Measurements from ENCODE around the gene TIAM1. TPM values are rescaled to one million over a fixed set of nuclear protein-coding genes. Genes with fewer than 3 reads are reported as not detected.

TIAM1 gene
- total RNA-seq, 1 donor from 2014 or later = 41.3 TPM

- no peaks in the 10 kb centered on the region for H3K36me3 ChIP-seq
- no peak for TF ChIP-seq POLR2AphosphoS5 (IDR thresholded peaks at IDR 0.05; ENCODE audit: insufficient read depth in 1 of 2, low read depth in 1 of 2)
- TF ChIP-seq POLR2A (IDR thresholded peaks at IDR 0.05) = no peak
- no peak for TF ChIP-seq CTCF (IDR thresholded peaks at IDR 0.05)
Observed at GRCh38 chr21:31257265-31257664, 86.8 kb downstream of the TIAM1 start.

GRCh38 chr21:31255896-31256295 is 88.2 kb downstream of the TIAM1 start:
- Histone ChIP-seq H3K27me3 (no peaks in the 10 kb centered on the region), H3K4me1 (no peaks in the 10 kb centered on the region), H3K27ac (no peak overlapping the region), H3K36me3 (no peaks in the 10 kb centered on the region), H3K4me3 (no peak overlapping the region), H3K9me3 (no peaks in the 10 kb centered on the region)
- DNase-seq (ENCODE audit: extremely low spot score in 2 of 2) = no peak
- TF ChIP-seq POLR2A (IDR thresholded peaks at IDR 0.05) (no peak), POLR2AphosphoS5 (IDR thresholded peaks at IDR 0.05; ENCODE audit: insufficient read depth in 1 of 2, low read depth in 1 of 2) (no peak), CTCF (IDR thresholded peaks at IDR 0.05) (no peak)
- intact Hi-C loops (cut with DNase I) = no loop called here

More at GRCh38 chr21:31257265-31257664, 86.8 kb downstream of the TIAM1 start:
- DNase-seq (ENCODE audit: extremely low spot score in 2 of 2) = no peak
- intact Hi-C loops (cut with DNase I) = no loop called here
- H3K27ac ChIP-seq = no peak overlapping the region
- H3K4me3 ChIP-seq = no peak overlapping the region
- no peaks in the 10 kb centered on the region for H3K4me1 ChIP-seq
- H3K27me3 ChIP-seq = no peaks in the 10 kb centered on the region
- no peaks in the 10 kb centered on the region for H3K9me3 ChIP-seq

- H3K27me3 ChIP-seq = no peaks in the 10 kb centered on the region
- TF ChIP-seq POLR2A (IDR thresholded peaks at IDR 0.05) (no peak), CTCF (IDR thresholded peaks at IDR 0.05) (no peak), POLR2AphosphoS5 (IDR thresholded peaks at IDR 0.05; ENCODE audit: insufficient read depth in 1 of 2, low read depth in 1 of 2) (no peak)
- no peaks in the 10 kb centered on the region for H3K36me3 ChIP-seq
- H3K9me3 ChIP-seq = no peaks in the 10 kb centered on the region
- no peak for DNase-seq (ENCODE audit: extremely low spot score in 2 of 2)
- H3K4me3 ChIP-seq = no peak overlapping the region
- H3K27ac ChIP-seq = no peak overlapping the region
- no peaks in the 10 kb centered on the region for H3K4me1 ChIP-seq
- intact Hi-C loops (cut with DNase I) = no loop called here
Observed at GRCh38 chr21:31255036-31255435, 89.0 kb downstream of the TIAM1 start.

- Histone ChIP-seq H3K4me3 (no peak overlapping the region), H3K27me3 (no peaks in the 10 kb centered on the region), H3K27ac (no peak overlapping the region), H3K4me1 (no peaks in the 10 kb centered on the region), H3K9me3 (no peaks in the 10 kb centered on the region), H3K36me3 (no peaks in the 10 kb centered on the region)
- intact Hi-C loops (cut with DNase I) = no loop called here
- DNase-seq (ENCODE audit: extremely low spot score in 2 of 2) = no peak
- TF ChIP-seq POLR2AphosphoS5 (IDR thresholded peaks at IDR 0.05; ENCODE audit: insufficient read depth in 1 of 2, low read depth in 1 of 2) (no peak), CTCF (IDR thresholded peaks at IDR 0.05) (no peak), POLR2A (IDR thresholded peaks at IDR 0.05) (no peak)
Observed at GRCh38 chr21:31254131-31254530, 89.9 kb downstream of the TIAM1 start.

- DNase-seq (ENCODE audit: extremely low spot score in 2 of 2) = no peak
- TF ChIP-seq POLR2A (IDR thresholded peaks at IDR 0.05) (no peak), CTCF (IDR thresholded peaks at IDR 0.05) (no peak), POLR2AphosphoS5 (IDR thresholded peaks at IDR 0.05; ENCODE audit: insufficient read depth in 1 of 2, low read depth in 1 of 2) (no peak)
- Histone ChIP-seq H3K4me1 (no peaks in the 10 kb centered on the region), H3K27ac (no peak overlapping the region), H3K4me3 (no peak overlapping the region), H3K36me3 (no peaks in the 10 kb centered on the region), H3K9me3 (no peaks in the 10 kb centered on the region), H3K27me3 (no peaks in the 10 kb centered on the region)
- intact Hi-C loops (cut with DNase I) = no loop called here
Observed at GRCh38 chr21:31253684-31254083, 90.4 kb downstream of the TIAM1 start.

All from vagina (tissue), 2 donors.